Measurements from ENCODE around the gene MAML3. TPM values are rescaled to one million over a fixed set of nuclear protein-coding genes. Genes with fewer than 3 reads are reported as not detected.

The MAML3 gene
- total and polyA plus RNA-seq, 9 donors: 11.1 to 23.8 (median 14.9) TPM

DNA sequence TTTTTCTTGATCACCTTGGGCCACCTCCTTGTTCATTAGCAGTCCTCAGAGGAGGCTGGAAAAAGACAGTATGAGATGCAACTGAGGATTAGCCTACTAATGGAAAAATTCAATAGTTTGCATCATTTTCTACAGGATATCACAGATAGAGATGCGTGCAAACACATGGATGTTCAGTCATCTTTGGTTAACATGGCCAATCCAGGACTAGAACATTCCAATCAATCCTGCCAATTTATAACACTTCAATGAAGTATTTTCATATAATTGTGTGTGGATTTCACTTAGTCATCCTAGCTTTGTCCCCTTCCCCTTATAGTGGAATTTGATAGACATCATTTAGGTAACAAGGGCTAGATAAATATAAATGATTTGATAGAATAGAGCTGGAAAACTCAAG lies 42.7 kb downstream of the MAML3 start:
- intact Hi-C loops (cut with DNase I): no loop called here
- no peak for TF ChIP-seq EP300 (IDR thresholded peaks at IDR 0.05)
- TF ChIP-seq, protein P1, sequence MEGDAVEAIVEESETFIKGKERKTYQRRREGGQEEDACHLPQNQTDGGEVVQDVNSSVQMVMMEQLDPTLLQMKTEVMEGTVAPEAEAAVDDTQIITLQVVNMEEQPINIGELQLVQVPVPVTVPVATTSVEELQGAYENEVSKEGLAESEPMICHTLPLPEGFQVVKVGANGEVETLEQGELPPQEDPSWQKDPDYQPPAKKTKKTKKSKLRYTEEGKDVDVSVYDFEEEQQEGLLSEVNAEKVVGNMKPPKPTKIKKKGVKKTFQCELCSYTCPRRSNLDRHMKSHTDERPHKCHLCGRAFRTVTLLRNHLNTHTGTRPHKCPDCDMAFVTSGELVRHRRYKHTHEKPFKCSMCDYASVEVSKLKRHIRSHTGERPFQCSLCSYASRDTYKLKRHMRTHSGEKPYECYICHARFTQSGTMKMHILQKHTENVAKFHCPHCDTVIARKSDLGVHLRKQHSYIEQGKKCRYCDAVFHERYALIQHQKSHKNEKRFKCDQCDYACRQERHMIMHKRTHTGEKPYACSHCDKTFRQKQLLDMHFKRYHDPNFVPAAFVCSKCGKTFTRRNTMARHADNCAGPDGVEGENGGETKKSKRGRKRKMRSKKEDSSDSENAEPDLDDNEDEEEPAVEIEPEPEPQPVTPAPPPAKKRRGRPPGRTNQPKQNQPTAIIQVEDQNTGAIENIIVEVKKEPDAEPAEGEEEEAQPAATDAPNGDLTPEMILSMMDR (IDR thresholded peaks at IDR 0.05): no peak
- no peak for TF ChIP-seq POLR2A (IDR thresholded peaks at IDR 0.05)
- no peak overlapping the region for H3K4me3 ChIP-seq
- no peak overlapping the region for H3K27ac ChIP-seq
- H3K27me3 ChIP-seq: no peaks in the 10 kb centered on the region
- no peak for DNase-seq
- H3K9me3 ChIP-seq: no peaks in the 10 kb centered on the region
- no peaks in the 10 kb centered on the region for H3K4me1 ChIP-seq (ENCODE audit: insufficient read depth)
- 97 to 100% (median 98%) methylated on average over 1 of the region's 1 CpG for WGBS, 3 donors
- no peaks in the 10 kb centered on the region for H3K36me3 ChIP-seq

DNA sequence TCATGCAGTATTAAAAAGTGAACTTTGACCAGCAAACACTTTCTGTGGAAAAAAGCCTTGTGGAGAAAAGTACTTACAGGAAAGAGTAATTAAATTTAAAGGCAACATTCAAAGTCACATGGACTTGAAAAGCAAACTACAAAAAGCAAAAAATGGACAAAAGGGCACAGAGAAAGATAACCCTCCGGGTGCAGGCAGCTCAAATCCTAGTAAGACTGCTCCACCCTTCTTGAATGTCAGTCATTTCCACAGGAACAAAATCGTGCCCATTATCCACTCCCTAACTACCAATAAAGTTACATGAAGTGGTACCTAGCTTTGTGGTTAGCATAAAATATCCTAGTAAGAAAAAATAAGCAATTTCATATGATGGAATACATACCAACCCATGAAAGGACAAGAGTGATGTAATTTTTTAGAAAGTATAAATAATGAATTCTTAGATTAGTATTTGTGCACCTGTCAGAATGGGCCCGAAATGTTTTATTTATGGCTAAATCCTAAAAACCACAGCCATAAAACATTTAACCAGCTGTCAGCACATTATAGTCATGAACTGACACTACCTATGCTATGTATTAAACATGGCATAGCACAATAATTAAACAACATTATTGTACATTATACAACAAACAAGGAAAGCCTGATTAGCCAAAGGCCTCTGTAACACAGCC lies 43.3 kb downstream of the MAML3 start:
- Histone ChIP-seq H3K9me3 (no peaks in the 10 kb centered on the region), H3K4me1 (ENCODE audit: insufficient read depth) (no peaks in the 10 kb centered on the region), H3K4me3 (no peak overlapping the region), H3K27me3 (no peaks in the 10 kb centered on the region), H3K27ac (no peak overlapping the region), H3K36me3 (no peaks in the 10 kb centered on the region)
- 76 to 80% (median 77%) methylated on average over 3 of the region's 3 CpGs for WGBS, 3 donors
- no peak for DNase-seq
- intact Hi-C loops (cut with DNase I): no loop called here
- no peak for TF ChIP-seq EP300 (IDR thresholded peaks at IDR 0.05)
- no peak for TF ChIP-seq POLR2A (IDR thresholded peaks at IDR 0.05)
- TF ChIP-seq, protein P1 (IDR thresholded peaks at IDR 0.05): no peak

DNA sequence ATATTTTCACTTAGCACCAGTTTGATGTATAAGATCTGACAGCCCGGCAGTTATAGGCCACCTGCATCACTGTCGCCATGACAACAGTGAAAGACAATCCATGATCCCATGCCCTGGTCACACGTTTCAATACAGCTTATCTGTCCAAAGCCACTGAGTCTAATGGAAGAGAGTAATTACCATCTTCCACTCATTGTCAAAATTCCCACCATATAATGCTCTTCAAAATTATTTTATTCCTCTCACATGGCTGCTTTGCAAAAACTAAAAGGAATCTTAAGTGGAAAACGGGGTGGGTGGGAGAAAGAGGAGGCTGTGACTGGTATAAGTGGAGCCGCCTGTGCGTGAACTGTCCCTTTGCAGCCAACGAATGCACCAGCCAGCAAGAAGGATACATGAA lies 44.2 kb downstream of the MAML3 start:
- intact Hi-C loops (cut with DNase I): no loop called here
- Histone ChIP-seq H3K36me3 (no peaks in the 10 kb centered on the region), H3K4me3 (no peak overlapping the region), H3K4me1 (ENCODE audit: insufficient read depth) (no peaks in the 10 kb centered on the region), H3K9me3 (no peaks in the 10 kb centered on the region), H3K27ac (no peak overlapping the region), H3K27me3 (no peaks in the 10 kb centered on the region)
- DNase-seq: no peak
- WGBS, 3 donors: 90 to 96% (median 92%) methylated on average over 7 of the region's 7 CpGs
- TF ChIP-seq, protein P1 (IDR thresholded peaks at IDR 0.05): no peak
- TF ChIP-seq EP300 (IDR thresholded peaks at IDR 0.05) (no peak), POLR2A (IDR thresholded peaks at IDR 0.05) (no peak)

- WGBS, 3 donors: 79 to 87% (median 80%) methylated on average over 4 of the region's 4 CpGs
- H3K9me3 ChIP-seq: no peaks in the 10 kb centered on the region
- TF ChIP-seq POLR2A (IDR thresholded peaks at IDR 0.05): no peak
- intact Hi-C loops (cut with DNase I): no loop called here
- no peaks in the 10 kb centered on the region for H3K4me1 ChIP-seq (ENCODE audit: insufficient read depth)
- no peaks in the 10 kb centered on the region for H3K27me3 ChIP-seq
- no peaks in the 10 kb centered on the region for H3K36me3 ChIP-seq
- no peak for DNase-seq
- no peak overlapping the region for H3K27ac ChIP-seq
- no peak overlapping the region for H3K4me3 ChIP-seq
Observed at GRCh38 chr4:140109292-140109691, 44.7 kb downstream of the MAML3 start.

DNA sequence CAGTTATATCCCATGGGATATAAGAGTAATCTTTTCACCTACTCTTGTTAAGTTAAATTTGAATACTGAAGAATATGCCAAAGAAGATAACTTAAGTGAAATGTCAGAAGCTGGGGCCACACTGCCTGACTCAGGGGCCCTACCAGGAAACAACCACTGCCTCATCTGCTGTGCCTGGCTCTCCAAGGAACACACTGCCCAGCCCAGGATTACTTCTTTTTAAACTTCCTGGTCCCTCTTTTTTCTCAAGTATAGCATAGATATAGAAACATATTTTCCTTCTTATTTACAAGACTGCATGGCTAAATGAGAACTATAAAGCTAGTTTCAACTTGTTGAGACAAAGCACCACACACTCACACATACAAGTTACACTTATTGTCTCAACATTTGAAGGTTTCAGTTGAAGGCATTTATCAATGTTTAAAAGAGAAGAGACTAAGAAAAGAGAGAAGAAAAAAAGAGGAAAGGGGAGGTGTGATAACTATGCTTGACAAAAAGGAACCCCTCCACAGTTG lies 45.2 kb downstream of the MAML3 start:
- no peaks in the 10 kb centered on the region for H3K36me3 ChIP-seq
- intact Hi-C loops (cut with DNase I): no loop called here
- H3K27me3 ChIP-seq: no peaks in the 10 kb centered on the region
- no peak overlapping the region for H3K27ac ChIP-seq
- TF ChIP-seq POLR2A (IDR thresholded peaks at IDR 0.05): no peak
- no peak for TF ChIP-seq EP300 (IDR thresholded peaks at IDR 0.05)
- TF ChIP-seq, protein P1 (IDR thresholded peaks at IDR 0.05): no peak
- DNase-seq: no peak
- no peaks in the 10 kb centered on the region for H3K9me3 ChIP-seq
- H3K4me1 ChIP-seq (ENCODE audit: insufficient read depth): no peaks in the 10 kb centered on the region
- no peak overlapping the region for H3K4me3 ChIP-seq
